ENCODE measurements around the gene CCDC7. TPM values are rescaled to one million over a fixed set of nuclear protein-coding genes. Genes with fewer than 3 reads are reported as not detected.

Gene CCDC7
- total RNA-seq, 1 experiment from 2014 or later, result 1.5 TPM

DNA sequence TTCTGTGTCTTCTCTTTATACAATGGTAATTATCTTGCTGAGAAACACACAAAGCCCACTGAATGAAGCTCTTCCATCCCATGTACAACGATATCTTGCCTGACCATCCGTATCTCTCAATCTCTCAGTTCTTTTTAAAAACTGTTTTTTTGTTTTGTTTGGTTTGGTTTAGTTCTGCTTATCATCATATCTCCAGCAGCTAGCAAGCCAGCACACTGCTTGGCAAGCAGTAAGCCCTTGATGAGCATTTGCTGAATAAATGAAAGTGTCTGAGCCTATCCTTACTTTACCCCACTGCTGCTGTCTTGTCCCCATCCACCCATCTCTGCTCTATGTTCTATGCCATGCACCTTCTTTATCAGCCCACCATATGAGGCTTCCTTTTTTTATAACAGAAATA is 477.9 kb downstream of the CCDC7 start:
- DNase-seq (ENCODE audit: low read depth), result no peak

Other genes starting within 250 kb of the CCDC7 start
- gene EPC1, start 99.0 kb upstream of the CCDC7 start, total RNA-seq (2014; rRNA removed; shearing (Covaris generic)), result 10.1 and 19.1 TPM in 2 replicates